Esophagus muscularis mucosa (tissue), 4 donors: ENCODE data around the gene KLHL6.
"Not testable (repeated sequence)": the region's sequence is repeated elsewhere in the genome, so short reads cannot be mapped to it uniquely, and the experiment has no call there.

Source experiments
- CTCF ChIP-seq, 3 experiments: fragments of 200-600 bp in 2 of 3; fragments of 450-650 bp in 1 of 3; sonication (generic) in 2 of 3; IDR thresholded peaks; one replicate each; pipeline ENCODE4 v1.5.1; 2017 to 2019; ENCODE audit warnings: antibody characterized with exemption in 3 of 3, mild to moderate bottlenecking in 2 of 3, moderate library complexity in 1 of 3
- EP300 ChIP-seq: sonication (generic); formaldehyde crosslinking; IDR thresholded peaks from one replicate; pipeline ENCODE4 v1.6.1; 2017; ENCODE audit warnings: antibody characterized with exemption
- POLR2A ChIP-seq: fragments of 450-650 bp; IDR thresholded peaks from one replicate; pipeline ENCODE4 v1.6.1; 2017; ENCODE audit warnings: antibody characterized with exemption, moderate library complexity, mild to moderate bottlenecking, low read depth
- POLR2AphosphoS5 ChIP-seq, 2 donors: sonication (generic); formaldehyde crosslinking; IDR thresholded peaks; one replicate each; pipeline ENCODE4 v1.6.1; 2017; ENCODE audit warnings: antibody characterized with exemption in 2 of 2

GRCh38 chr3:183528758-183529157 is 26.7 kb downstream of the KLHL6 start:
- not testable (repeated sequence) for TF ChIP-seq POLR2AphosphoS5 (IDR thresholded peaks at IDR 0.05); CTCF (IDR thresholded peaks at IDR 0.05); EP300; POLR2A
